CD4-positive, alpha-beta T cell treated with Interferon gamma for 1 hour (primary cell): Measurements from ENCODE around the gene VTN.
A peak's percentile ranks its signal among the peaks of the same experiment; 100 is the strongest.

Experiments used
- DNase-seq: peaks from one replicate; pipeline ENCODE4 v3.0.0-alpha.2; 2020

The VTN gene

DNA sequence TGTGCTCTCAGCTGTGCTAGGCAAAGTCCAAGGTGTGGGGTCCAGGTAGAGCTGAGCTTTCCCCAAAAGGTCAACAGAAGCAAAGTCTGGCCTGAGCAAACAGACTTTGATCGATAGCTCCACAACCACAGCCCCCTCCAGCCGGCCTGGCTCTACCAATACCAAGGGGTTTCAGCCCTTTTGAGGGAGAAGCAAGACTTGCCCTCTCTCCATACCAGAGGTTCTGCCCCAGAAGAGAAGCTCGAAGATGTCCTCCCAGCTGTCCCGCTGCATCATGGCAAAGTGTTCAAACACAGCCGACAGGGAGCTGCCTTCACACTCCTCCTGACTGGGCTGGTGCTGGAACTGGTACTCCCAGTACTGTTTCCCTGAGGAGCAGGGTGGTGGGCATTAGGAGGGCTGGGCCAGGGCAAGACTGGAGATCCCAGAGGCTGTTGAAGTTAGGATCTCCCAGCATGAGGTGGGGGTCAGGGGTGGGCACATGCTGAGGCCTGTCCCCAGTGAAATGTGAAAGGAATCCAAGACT is 1.7 kb downstream of the VTN start:
- DNase-seq = no peak

DNA sequence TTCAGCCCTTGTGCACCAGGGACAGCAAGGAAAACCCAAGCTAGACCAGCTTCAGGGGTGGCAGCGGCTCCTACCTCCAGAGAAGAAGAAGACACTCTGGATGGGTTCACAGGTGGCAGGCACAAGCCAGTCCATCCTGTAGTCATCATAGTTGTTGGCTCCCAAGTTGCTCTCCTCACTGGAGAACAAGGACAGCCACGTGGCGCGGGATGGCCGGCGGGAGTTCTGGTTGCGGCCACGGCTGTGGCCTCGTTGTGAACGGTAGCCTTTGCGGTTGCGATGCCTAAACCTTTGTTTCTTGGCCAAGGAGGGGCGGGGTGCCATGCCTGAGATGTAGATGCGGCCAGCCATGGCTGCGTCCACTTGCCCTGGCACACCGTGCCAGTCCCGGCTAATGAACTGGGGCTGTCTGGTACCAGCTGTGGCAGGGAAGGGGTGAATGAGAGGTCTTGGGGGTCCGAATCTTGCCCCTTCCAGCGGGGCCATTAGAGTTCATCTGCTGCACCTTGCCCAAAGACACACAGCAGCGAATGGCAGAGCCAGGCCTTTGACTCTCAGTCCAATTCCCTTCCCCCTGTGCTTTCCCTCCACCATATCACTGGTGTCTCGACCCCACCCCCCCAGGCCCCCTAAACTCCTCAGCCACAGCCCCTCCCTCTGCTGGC is 2.3 kb downstream of the VTN start:
- no peak for DNase-seq

DNA sequence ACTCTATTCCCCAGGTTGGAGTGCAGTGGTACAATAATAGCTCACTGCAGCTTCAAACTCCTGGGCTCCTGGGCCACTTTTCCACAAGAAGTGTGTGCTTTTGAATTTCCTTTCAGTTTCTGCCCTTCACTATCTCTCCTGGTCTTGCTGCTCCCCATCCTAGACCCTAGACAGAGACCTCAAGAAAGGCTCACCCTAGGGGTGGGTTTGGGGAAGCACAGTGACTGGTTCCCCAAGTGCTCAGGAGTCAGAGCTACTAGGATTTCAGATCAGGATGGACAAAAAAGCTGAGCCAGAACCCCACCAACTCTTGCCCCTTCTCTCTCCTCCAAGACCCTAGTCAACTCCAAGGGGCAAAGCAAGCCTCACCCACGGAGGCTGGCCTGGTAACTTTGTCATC is 3.5 kb downstream of the VTN start:
- no peak for DNase-seq

DNA sequence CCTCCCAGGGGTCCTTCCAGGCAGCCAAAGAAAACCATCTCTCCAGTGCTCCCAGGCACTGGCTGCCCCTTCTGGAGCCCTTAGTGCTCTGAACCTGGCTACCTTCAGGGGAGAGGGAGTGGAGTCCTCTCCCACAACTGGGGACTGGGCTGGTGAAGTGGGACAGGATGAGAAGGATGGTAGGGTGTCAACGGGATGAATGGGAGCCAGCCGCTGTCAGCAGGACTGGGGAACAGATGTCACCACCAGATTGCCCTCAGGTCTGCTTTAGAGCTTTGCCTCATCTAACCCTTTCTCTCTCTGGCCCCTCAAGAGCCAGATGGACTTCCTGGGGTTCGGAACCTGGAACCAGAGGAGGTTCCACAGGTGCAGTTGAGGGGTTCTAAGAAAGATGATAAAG is 4.6 kb downstream of the VTN start:
- no peak for DNase-seq

DNA sequence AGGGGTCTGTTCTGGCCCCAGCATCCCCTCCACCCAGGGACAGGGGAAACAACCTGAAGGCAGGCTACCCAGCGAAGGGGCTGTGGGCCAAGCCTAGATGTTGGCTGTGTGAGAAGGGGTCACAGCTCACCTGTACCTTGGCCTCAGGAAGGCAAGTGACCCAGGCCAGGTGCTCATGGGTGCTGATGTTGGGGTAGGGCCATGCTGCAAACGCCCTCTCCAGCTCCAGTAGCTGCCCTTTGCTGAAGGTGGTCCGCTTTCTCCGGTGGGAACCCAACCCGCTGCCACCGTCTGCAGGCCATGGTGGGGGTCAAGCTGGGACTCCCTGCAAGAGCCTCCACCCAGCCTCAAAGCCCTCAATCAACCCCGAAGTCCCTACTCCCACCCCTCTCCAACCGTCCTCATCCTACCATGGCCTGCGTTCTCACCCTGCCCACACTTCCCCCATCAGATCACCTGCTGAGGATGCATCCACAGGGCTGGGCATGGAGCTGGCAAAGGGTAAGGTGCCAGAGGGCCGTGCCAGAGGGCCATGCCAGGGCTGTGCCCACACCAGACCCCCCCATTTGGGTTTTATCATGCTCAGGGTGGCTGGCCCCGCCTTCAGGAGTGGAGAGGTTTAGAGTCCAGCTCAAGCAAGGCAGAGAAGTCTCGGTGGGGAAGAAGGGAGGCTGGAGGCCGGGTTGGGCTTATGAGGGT is 5.3 kb downstream of the VTN start, which contains the start of gene SEBOX:
Gene SEBOX (minus strand): TSS at position 535 of the 699 bp plus-strand sequence. CDS start 48 bp downstream, at position 487.
- DNase-seq = no peak

DNA sequence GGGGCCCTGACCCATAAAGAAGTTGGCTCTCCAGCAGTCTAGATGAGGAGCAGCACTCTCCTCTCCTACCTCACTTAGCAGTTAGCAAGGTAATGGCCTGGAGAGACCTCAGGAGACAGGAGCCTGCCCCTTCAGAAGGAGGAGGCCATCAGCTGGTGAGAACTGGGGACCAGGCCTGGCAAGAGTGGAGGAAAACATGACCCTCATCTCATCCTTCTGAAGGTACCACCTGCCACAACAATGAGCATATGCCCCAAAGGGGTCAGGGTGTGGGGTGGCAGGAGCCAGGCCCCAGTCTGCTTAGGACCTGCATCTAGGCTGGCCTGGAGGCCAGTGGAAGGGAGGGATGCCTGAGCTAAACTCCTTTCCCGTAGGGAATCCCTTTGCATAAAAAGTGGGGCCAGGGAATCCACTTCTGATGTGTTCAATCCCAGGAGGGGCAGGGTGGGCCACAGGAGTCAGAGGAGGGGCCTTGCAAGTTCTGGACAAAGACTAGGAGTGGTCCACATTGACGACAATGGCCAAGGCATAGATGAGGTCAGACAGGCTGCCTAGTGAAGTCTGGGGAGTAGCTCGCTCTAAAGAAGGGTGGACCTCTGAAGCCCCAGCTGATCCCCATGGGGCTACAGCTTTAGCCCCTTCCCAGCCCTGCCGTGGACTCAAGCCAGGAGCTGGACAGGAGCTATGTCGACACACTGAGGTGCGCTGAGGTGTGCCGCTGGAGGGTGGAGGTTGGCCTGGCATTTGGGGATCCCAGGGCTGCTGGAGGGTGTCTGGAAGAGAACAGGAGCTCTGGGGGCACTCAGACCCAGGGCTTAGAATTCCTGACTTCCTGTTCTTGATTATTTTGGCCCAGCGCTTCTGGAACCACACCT is 6.1 kb downstream of the VTN start:
- no peak for DNase-seq

DNA sequence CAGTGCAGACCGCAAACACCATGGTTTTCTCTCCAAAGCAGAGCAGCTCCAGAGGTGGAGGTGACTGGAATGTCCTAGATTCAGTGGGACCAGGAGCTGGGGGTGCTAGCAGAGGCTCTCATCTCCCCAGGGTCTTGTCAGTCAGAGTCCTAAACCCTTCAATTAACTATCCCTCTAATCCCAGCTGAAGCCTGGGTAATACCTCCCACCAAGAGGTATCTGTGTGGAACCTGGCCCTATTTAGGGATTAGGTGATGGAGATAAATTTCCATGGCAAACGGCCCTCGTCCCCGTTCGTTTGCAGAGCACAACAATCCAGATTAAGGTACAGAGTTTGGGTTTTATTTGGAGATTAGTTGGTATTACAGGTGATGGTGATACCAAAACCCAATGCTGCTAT is 6.9 kb downstream of the VTN start:
- DNase-seq = no peak

DNA sequence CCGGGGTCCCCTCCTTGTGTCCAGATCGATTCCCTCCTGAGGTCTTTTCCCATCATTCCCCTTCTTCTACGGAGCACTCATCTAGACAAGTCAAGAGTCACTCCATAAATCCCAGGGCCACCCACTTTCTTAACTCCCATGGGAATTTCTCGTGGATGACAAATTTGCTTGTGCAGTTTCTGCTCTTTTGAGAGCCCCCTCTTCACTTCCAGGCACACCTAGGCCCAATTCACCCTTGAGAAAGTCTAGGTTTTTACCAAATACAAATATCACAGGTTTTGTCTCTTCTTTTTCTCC is 12.3 kb downstream of the VTN start:
- DNase-seq = no peak

DNA sequence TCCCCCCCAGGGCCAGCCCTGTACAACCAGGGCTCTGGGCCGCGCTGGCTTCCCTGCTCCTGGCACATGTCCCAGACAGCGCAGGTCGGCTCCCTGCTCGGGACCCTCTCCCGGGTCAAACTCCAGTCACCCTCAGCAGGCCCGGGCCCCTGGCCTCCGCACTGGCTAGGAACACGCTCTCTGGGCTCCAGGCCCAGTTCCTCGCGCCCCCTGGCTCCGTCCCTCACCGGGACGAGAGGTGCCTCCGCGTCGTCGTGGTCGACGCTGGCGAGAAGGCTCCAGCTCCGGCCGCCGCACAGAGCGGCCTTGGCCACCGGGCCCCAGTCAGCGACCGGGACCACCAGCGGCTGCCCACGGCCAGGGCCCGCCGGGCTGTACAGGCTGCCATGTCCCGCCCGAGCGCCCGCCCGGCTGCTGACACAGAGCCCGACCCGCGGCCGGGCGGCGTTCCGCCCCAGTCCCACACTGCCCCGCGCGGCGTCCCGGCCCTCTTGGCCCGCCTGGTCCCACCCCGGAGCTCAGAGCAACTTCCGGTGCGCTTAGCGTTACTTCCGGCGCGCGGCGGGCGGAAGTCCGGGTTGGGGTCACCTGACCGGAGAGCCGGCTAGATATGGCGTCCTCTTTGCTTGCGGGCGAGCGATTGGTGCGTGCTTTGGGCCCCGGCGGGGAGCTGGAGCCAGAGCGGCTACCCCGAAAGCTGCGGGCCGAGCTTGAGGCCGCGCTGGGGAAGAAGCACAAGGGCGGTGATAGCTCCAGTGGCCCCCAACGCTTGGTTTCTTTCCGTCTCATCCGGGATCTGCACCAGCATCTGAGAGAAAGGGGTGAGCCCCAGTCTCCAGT is 12.8 kb downstream of the VTN start, which contains the start of gene POLDIP2:
Gene POLDIP2 (minus strand): TSS at position 467 of the 840 bp plus-strand sequence. CDS start 79 bp downstream, at position 388.
- peak; percentile 96 for DNase-seq

DNA sequence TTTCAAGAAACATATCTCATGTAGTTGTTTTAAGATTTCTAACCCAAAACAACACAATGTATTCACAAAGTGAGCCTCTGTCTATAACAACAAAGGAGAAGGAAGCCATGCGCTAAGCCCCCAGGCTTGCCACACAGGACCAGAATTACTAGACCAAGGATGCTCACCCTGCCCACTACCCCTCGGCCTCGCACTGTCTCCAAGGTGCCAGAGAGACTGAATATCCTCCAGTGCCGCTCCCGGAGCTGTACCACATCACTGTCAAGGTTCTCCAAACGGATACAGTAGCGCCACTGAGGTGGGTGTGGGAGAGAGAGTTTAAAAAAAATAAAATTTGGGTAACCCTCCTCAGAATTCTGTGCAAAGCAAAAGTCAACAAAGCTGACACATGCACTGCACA is 19.8 kb downstream of the VTN start:
- no peak for DNase-seq

DNA sequence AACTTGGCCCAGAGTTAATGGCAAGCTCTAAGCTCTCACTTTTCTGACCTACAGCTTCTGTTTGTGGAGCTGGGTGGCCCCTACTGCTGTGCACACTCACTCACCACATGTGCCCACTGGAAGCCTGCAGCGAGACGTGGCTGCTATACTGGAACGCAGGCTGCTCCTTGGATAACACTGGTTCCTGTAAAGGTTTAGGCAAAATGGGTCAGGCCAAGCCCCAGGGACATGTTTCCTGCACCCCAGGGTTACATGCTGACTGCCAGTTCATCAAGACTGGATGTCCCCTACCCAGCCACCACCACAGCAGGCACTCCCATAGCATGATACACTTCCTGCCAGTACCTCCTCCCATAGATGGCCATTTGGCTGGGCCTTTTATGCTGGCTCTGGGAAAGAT is 21.1 kb downstream of the VTN start:
- no peak for DNase-seq

DNA sequence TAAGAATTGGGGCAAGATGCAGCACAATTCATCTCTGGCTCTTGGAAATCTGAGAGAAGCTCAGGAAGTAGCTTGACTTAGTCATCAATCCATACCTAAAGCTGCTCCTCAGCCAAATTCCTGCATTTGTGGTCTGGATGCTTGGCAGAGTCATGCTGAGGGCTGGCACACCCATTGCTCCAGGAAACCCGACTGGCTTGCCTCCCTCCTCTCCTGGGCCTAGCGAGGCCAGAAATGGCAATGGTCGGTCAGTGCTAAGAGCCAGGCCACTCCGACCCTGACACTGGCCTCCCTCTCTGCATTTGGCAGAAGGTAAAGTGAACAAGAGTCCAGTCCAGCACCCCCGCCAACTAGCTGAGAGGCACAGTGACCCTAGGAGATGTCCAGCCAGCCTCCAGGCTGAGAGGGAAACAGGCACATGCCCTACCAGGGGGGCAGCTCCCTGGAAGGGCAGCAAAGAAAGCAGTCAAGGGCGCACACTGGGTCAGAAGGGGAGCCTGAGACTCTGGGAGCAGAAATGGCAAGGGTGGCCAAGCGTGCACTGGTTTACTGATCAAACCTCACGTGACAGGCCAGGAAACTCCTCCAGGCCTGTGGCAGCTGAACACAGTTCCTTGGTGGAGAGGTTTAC is 22.7 kb downstream of the VTN start:
- DNase-seq = no peak

DNA sequence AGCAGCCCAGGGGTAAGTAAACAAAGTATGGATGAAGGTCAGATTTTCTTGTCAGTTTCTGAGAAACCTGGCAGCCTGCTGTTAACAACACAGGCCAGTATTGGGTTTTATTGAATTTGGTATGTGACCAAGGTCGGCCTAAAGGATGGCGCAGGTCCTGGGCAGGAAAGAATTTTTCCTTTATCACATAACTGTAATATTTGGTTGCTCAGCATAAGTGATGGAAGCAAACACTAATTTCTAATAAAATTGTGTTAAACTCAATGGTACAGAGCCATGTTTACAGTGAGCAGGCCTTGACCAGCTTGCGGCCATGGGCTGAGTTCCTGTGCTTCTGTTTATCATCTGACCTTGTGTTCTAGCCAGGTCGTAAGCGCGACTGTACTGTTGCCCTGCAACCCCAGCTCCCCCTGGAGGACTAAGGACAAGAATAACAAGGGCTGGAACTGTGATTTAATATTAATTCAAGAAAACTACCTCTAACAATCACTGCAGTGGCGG is 23.3 kb downstream of the VTN start:
- DNase-seq = no peak

DNA sequence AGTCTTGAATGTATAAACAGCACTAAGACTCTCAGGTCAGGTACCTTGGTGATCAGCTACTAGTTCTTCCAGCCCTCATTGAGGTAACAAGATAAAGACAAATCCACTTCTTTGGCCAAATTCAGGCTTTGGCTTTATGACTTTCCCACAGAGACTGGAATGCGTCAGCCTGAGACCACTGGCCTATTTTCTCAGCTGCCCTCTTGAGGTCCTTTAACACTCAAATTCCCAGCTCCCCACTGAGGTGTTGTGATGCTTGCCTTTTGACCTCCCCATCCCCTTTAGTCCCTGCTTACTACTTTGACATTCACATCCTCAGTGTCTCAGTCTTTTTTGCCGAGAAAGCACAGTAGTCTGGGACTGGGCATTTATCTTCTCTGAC is 23.9 kb downstream of the VTN start:
- DNase-seq = no peak

DNA sequence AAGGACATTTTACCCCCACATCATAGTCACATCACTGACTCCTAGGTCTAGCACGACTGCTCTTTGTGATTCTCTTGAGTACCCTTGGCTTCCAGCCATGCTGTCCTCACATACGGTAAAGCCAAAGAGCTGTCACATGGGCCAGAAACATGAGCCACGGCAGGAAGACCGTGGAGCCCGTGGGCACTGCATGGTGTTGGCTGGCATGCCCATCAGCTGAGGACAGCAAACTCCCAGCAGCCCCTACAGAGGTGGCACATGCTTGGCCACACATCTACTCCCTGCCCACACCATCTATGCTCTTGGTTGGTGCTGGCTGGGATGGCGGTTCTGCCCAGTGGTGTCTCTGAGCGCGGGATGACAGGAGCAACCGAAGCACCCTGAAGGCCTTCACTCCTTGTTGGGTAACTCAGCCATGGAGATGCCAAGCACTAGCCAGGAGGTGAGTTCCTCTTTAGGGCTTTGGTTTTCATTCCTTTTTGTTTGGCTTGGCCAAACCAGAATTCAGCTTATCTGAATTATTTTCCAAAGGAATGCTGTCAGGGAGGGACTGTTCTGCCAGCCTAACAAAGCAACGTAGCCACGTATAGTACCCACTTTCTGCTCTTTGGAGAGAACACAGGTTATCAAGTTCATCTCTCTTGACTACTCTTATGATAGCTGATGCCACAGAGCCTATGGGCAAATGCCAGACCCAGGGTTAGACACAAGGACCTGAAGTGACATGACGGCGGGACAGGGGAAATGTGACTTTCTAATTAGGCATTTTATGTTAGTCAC is 24.5 kb downstream of the VTN start:
- no peak for DNase-seq

DNA sequence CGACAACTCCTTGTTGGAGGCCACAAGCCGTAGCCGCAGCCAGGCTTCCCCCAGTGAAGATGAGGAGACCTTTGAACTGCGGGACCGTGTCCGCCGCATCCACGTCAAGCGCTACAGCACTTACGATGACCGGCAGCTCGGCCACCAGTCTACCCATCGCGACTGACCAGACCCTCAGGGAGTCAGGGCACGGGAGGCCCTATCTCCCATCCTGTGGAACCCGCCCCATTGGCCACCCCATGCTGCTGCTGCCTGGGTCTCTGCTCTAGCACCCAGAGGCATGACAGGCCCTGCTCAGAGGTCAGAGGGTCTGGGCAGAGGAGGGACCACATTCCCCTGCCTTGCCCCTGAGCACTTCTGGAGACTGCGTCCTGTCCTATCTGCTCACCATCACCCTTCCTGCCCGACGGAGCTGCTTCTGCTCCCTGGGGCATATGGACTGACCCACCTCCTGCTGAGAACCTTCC is 25.6 kb downstream of the VTN start:
- no peak for DNase-seq

DNA sequence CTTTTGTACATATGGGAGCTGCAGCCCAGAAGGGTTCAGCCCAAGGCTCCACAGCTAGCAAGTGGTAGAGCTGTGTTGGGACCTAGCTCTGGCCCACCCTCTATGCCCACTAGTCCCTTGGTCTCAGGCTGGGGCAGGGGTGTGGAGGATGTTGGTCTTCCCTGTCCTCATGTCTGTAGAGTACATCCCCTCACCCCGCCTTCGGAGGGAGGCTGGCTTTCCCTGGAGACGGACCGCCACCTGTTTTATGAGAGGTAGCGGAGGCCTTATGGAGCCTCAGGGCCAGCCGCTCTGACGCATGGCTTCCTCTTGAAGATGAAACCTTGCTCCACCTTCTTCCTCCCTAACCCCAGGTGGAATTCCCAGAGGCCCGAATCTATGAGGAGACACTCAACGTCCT is 26.1 kb downstream of the VTN start:
- no peak for DNase-seq

DNA sequence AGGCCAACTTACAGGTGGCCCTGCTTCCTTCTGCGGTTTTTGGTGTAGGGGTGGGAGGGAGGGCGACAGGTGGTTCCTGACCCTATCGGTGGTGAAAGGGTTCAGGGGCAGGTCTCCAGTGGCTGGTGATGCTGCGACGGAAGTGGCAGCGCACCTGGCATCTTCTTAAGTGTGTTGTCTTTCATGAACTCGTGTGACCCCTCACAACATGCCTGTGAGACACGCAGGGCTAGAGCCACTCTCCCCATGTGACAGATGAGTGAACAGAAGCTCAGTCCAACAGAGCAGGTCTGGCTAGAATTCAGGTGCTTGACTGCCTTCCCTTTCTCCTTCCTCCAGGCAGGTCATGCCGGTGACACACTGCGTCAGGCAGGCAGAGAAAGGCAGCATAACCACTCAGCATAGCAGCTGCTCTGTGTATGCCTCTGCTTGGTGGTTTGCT is 26.6 kb downstream of the VTN start:
- no peak for DNase-seq

DNA sequence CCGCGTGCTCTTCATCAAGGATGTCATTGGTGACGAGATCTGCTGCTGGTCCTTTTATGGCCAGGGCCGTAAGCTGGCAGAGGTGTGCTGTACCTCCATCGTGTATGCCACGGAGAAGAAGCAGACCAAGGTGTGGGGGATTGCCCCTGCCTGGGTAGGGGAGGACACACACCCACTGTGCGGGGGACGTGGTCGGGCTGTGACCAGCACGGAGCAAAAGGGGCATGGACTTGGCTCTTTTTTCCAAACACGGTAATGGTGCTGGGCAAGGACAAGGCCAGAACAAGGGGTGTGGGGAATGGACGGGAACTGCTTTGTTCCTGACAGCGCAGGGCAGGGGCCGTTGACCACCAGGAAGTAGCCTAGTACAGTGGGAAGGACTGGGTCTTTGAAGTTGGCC is 27.8 kb downstream of the VTN start:
- DNase-seq = no peak

DNA sequence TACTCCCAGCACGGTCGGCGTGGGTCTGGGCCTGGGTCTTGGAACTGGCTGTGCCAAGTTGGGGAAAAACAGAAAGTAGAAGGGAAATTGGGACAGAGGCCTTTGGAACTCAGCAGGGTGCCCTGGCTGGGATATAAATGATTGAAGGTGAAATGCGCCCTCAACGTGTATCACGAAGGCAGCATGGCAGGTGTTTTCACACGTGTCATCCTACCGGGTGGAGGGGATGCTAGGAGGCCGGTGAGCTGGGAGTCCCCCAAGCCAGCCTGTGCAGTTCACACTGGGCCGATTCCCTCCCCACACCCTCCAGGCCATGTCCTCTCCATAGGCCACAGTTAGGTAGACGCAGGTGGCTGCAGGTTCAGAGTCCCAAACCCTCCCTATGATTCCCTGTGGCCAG is 28.6 kb downstream of the VTN start:
- no peak for DNase-seq

DNA sequence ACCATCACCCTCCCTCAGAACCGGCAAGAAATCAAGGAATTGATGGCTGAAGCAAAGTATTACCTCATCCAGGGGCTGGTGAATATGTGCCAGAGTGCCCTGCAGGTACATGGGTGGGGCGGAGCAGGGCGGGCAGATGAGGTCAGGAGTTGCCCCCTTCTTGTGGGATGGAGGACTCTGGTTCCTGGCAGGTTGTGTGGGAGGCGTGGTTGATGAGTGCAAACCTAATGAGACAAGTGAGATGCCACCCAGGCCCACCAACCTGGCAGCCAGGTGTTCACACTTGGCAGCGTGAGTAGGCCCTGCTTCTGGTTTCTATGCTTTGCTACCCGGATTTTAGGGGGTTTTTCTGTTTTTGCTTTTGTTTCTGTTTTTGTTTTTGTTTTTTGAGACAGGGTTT is 29.7 kb downstream of the VTN start:
- DNase-seq = no peak
